ENCODE measurements around the gene CC2D1A.

CC2D1A gene

GRCh38 chr19:13923194-13923987 is 17.4 kb downstream of the CC2D1A start:
- DNase-seq (ENCODE audit: low read depth in 1 of 2, low spot score in 1 of 2), result no peak
- no peak for TF ChIP-seq JUND (IDR thresholded peaks at IDR 0.05; ENCODE audit: low read depth)
- in situ Hi-C loops (cut with HindIII; ENCODE audit: low pct_unique_long_range_greater_than_20kb, low sequenced_read_pairs), result no loop called here

- no peak for TF ChIP-seq JUND (IDR thresholded peaks at IDR 0.05; ENCODE audit: low read depth)
- DNase-seq (ENCODE audit: low read depth in 1 of 2, low spot score in 1 of 2), result no peak
- in situ Hi-C loops (cut with HindIII; ENCODE audit: low pct_unique_long_range_greater_than_20kb, low sequenced_read_pairs), result no loop called here
Measured at GRCh38 chr19:13926010-13926409, 20.0 kb downstream of the CC2D1A start.

- in situ Hi-C loops (cut with HindIII; ENCODE audit: low pct_unique_long_range_greater_than_20kb, low sequenced_read_pairs), result no loop called here
- TF ChIP-seq JUND (IDR thresholded peaks at IDR 0.05; ENCODE audit: low read depth), result no peak
- no peak for DNase-seq (ENCODE audit: low read depth in 1 of 2, low spot score in 1 of 2)
Measured at GRCh38 chr19:13926715-13927114, 20.7 kb downstream of the CC2D1A start.

GRCh38 chr19:13929340-13929739 is 23.3 kb downstream of the CC2D1A start:
- DNase-seq (ENCODE audit: low read depth in 1 of 2, low spot score in 1 of 2), result no peak
- in situ Hi-C loops (cut with HindIII; ENCODE audit: low pct_unique_long_range_greater_than_20kb, low sequenced_read_pairs), result no loop called here
- no peak for TF ChIP-seq JUND (IDR thresholded peaks at IDR 0.05; ENCODE audit: low read depth)

- DNase-seq (ENCODE audit: low read depth in 1 of 2, low spot score in 1 of 2), result no peak
- no peak for TF ChIP-seq JUND (IDR thresholded peaks at IDR 0.05; ENCODE audit: low read depth)
- in situ Hi-C loops (cut with HindIII; ENCODE audit: low pct_unique_long_range_greater_than_20kb, low sequenced_read_pairs), result no loop called here
Measured at GRCh38 chr19:13929956-13930355, 24.0 kb downstream of the CC2D1A start.

- TF ChIP-seq JUND (IDR thresholded peaks at IDR 0.05; ENCODE audit: low read depth), result no peak
Measured at GRCh38 chr19:13930402-13930801, 24.4 kb downstream of the CC2D1A start.

GRCh38 chr19:13931391-13932148 is 25.6 kb downstream of the CC2D1A start:
- in situ Hi-C loops (cut with HindIII; ENCODE audit: low pct_unique_long_range_greater_than_20kb, low sequenced_read_pairs), result no loop called here
- no peak for TF ChIP-seq JUND (IDR thresholded peaks at IDR 0.05; ENCODE audit: low read depth)
- DNase-seq (ENCODE audit: low read depth in 1 of 2, low spot score in 1 of 2), result no peak

More at GRCh38 chr19:13930402-13930801, 24.4 kb downstream of the CC2D1A start:
- in situ Hi-C loops (cut with HindIII; ENCODE audit: low pct_unique_long_range_greater_than_20kb, low sequenced_read_pairs), result no loop called here
- DNase-seq (ENCODE audit: low read depth in 1 of 2, low spot score in 1 of 2), result no peak

GRCh38 chr19:13932149-13932637 is 26.2 kb downstream of the CC2D1A start:
- TF ChIP-seq JUND (IDR thresholded peaks at IDR 0.05; ENCODE audit: low read depth), result no peak
- in situ Hi-C loops (cut with HindIII; ENCODE audit: low pct_unique_long_range_greater_than_20kb, low sequenced_read_pairs), result no loop called here
- no peak for DNase-seq (ENCODE audit: low read depth in 1 of 2, low spot score in 1 of 2)

- in situ Hi-C loops (cut with HindIII; ENCODE audit: low pct_unique_long_range_greater_than_20kb, low sequenced_read_pairs), result no loop called here
- no peak for DNase-seq (ENCODE audit: low read depth in 1 of 2, low spot score in 1 of 2)
- no peak for TF ChIP-seq JUND (IDR thresholded peaks at IDR 0.05; ENCODE audit: low read depth)
Measured at GRCh38 chr19:13932911-13933393, 27.0 kb downstream of the CC2D1A start.

- DNase-seq (ENCODE audit: low read depth in 1 of 2, low spot score in 1 of 2), result no peak
- in situ Hi-C loops (cut with HindIII; ENCODE audit: low pct_unique_long_range_greater_than_20kb, low sequenced_read_pairs), result no loop called here
Measured at GRCh38 chr19:13934785-13935109, 28.7 kb downstream of the CC2D1A start.

GRCh38 chr19:13935765-13936510 is 29.9 kb downstream of the CC2D1A start:
- DNase-seq (ENCODE audit: low read depth in 1 of 2, low spot score in 1 of 2), result no peak
- in situ Hi-C loops (cut with HindIII; ENCODE audit: low pct_unique_long_range_greater_than_20kb, low sequenced_read_pairs), result no loop called here

More at GRCh38 chr19:13934785-13935109, 28.7 kb downstream of the CC2D1A start:
- TF ChIP-seq JUND (IDR thresholded peaks at IDR 0.05; ENCODE audit: low read depth), result no peak

GRCh38 chr19:13937479-13938300 is 31.7 kb downstream of the CC2D1A start:
- in situ Hi-C loops (cut with HindIII; ENCODE audit: low pct_unique_long_range_greater_than_20kb, low sequenced_read_pairs), result no loop called here
- TF ChIP-seq JUND (IDR thresholded peaks at IDR 0.05; ENCODE audit: low read depth), result no peak
- no peak for DNase-seq (ENCODE audit: low read depth in 1 of 2, low spot score in 1 of 2)

More at GRCh38 chr19:13935765-13936510, 29.9 kb downstream of the CC2D1A start:
- TF ChIP-seq JUND (IDR thresholded peaks at IDR 0.05; ENCODE audit: low read depth), result no peak
